WTC11 (cell line): ENCODE measurements around the gene KIF3B. TPM values are rescaled to one million over a fixed set of nuclear protein-coding genes. Genes with fewer than 3 reads are reported as not detected.

Experiments used
- ATAC-seq: fragments of 200-7000 bp; cut with Tn5 transposase; 2 replicates; pipeline ENCODE4 v1.10.0; 2021; ENCODE audit warnings: mild to moderate bottlenecking, moderate library complexity
- CTCF ChIA-PET: fragments of 300-600 bp; sonication (Branson Sonifier 250); formaldehyde crosslinking; loops from one replicate; lab custom pipeline; 2021; ENCODE audit warnings: antibody characterized with exemption; lab: Charles Lee
- POLR2A ChIA-PET: fragments of 350-600 bp; sonication (Branson Sonifier 250); formaldehyde crosslinking; loops from one replicate; lab custom pipeline; 2021; ENCODE audit warnings: antibody characterized with exemption; lab: Charles Lee
- DNase-seq: peaks from one replicate; pipeline ENCODE4 v3.0.0; 2021; ENCODE audit warnings: low spot score
- H3K27ac Mint-ChIP-seq: 2 replicates; pipeline ENCODE4 v1.8.0; 2021; ENCODE audit warnings: mixed read lengths
- H3K27me3 Mint-ChIP-seq: 2 replicates; pipeline ENCODE4 v1.8.0; 2021; ENCODE audit warnings: low read depth, mild to moderate bottlenecking, moderate library complexity, mixed read lengths
- H3K36me3 Mint-ChIP-seq: 2 replicates; pipeline ENCODE4 v1.8.0; 2021; ENCODE audit warnings: mixed read lengths
- H3K4me1 Mint-ChIP-seq: 2 replicates; pipeline ENCODE4 v1.8.0; 2022; ENCODE audit warnings: mixed read lengths
- H3K4me3 Mint-ChIP-seq: 2 replicates; pipeline ENCODE4 v1.8.0; 2021; ENCODE audit warnings: mild to moderate bottlenecking, moderate library complexity, mixed read lengths
- H3K9me3 Mint-ChIP-seq: 2 replicates; pipeline ENCODE4 v1.8.0; 2021; ENCODE audit warnings: mixed read lengths
- CREM ChIP-seq: sonication (generic); formaldehyde crosslinking; IDR thresholded peaks from 2 replicates; pipeline ENCODE4 v1.8.1; 2022; ENCODE audit warnings: mild to moderate bottlenecking, missing genetic modification reagents, moderate library complexity
- ELF4 ChIP-seq: sonication (generic); formaldehyde crosslinking; IDR thresholded peaks from 2 replicates; pipeline ENCODE4 v1.8.1; 2022; ENCODE audit warnings: low read depth, mild to moderate bottlenecking, moderate library complexity, missing genetic modification reagents
- JAZF1 ChIP-seq: fragments of 250-450 bp; sonication (Bioruptor Pico); IDR thresholded peaks from 2 replicates; pipeline ENCODE4 v1.9.0; 2021; ENCODE audit warnings: moderate library complexity, mild to moderate bottlenecking, inconsistent platforms
- JUN ChIP-seq: sonication (generic); formaldehyde crosslinking; IDR thresholded peaks from 2 replicates; pipeline ENCODE4 v1.8.0; 2023; ENCODE audit warnings: mild to moderate bottlenecking, missing genetic modification reagents
- MXD4 ChIP-seq: fragments of 250-450 bp; sonication (Bioruptor Pico); IDR thresholded peaks from 2 replicates; pipeline ENCODE4 v1.8.0; 2021; ENCODE audit warnings: mild to moderate bottlenecking, moderate library complexity, borderline replicate concordance
- NR1H2 ChIP-seq: sonication (generic); formaldehyde crosslinking; IDR thresholded peaks from 2 replicates; pipeline ENCODE4 v1.9.0; 2021; ENCODE audit warnings: mild to moderate bottlenecking, moderate library complexity, missing genetic modification reagents
- USF1 ChIP-seq: sonication (generic); formaldehyde crosslinking; IDR thresholded peaks from 2 replicates; pipeline ENCODE4 v1.8.0; 2022; ENCODE audit warnings: mild to moderate bottlenecking, missing genetic modification reagents
- ZNF121 ChIP-seq: sonication (generic); formaldehyde crosslinking; IDR thresholded peaks from 2 replicates; pipeline ENCODE4 v1.8.0; 2023; ENCODE audit warnings: missing genetic modification reagents
- ZNF263 ChIP-seq: sonication (generic); formaldehyde crosslinking; IDR thresholded peaks from 2 replicates; pipeline ENCODE4 v1.8.1; 2022; ENCODE audit warnings: low read depth, mild to moderate bottlenecking, moderate library complexity, missing genetic modification reagents
- ZNF423 ChIP-seq: fragments of 250-450 bp; sonication (Bioruptor Pico); IDR thresholded peaks from 2 replicates; pipeline ENCODE4 v2.1.2; 2022; ENCODE audit warnings: mild to moderate bottlenecking, moderate library complexity
- total RNA-seq: library from RNA; stranded (reverse); gene quantifications from 3 replicates; pipeline ENCODE4 v1.2.3, GENCODE V29; 2021
- TF ChIP-seq, protein P1 (sequence below): fragments of 250-450 bp; sonication (Bioruptor Pico); IDR thresholded peaks from 2 replicates; pipeline ENCODE4 v1.9.0; 2021; ENCODE audit warnings: mild to moderate bottlenecking, borderline replicate concordance
- TF ChIP-seq, protein P2 (sequence below): sonication (generic); formaldehyde crosslinking; conservative IDR thresholded peaks from 2 replicates; pipeline ENCODE4 v1.8.1; 2023; ENCODE audit warnings: mild to moderate bottlenecking, low read depth, missing genetic modification reagents, moderate library complexity
- TF ChIP-seq, protein P3 (sequence below): fragments of 250-450 bp; sonication (Bioruptor Pico); IDR thresholded peaks from 2 replicates; pipeline ENCODE4 v1.8.0; 2021; ENCODE audit warnings: mild to moderate bottlenecking
- TF ChIP-seq, protein P4 (sequence below): fragments of 200-600 bp; IDR thresholded peaks from 2 replicates; pipeline ENCODE4 v1.8.0; 2022; ENCODE audit warnings: antibody characterized with exemption

KIF3B gene
- total RNA-seq, 1 experiment from 2014 or later = 21.5 TPM

- TF ChIP-seq, protein P1, sequence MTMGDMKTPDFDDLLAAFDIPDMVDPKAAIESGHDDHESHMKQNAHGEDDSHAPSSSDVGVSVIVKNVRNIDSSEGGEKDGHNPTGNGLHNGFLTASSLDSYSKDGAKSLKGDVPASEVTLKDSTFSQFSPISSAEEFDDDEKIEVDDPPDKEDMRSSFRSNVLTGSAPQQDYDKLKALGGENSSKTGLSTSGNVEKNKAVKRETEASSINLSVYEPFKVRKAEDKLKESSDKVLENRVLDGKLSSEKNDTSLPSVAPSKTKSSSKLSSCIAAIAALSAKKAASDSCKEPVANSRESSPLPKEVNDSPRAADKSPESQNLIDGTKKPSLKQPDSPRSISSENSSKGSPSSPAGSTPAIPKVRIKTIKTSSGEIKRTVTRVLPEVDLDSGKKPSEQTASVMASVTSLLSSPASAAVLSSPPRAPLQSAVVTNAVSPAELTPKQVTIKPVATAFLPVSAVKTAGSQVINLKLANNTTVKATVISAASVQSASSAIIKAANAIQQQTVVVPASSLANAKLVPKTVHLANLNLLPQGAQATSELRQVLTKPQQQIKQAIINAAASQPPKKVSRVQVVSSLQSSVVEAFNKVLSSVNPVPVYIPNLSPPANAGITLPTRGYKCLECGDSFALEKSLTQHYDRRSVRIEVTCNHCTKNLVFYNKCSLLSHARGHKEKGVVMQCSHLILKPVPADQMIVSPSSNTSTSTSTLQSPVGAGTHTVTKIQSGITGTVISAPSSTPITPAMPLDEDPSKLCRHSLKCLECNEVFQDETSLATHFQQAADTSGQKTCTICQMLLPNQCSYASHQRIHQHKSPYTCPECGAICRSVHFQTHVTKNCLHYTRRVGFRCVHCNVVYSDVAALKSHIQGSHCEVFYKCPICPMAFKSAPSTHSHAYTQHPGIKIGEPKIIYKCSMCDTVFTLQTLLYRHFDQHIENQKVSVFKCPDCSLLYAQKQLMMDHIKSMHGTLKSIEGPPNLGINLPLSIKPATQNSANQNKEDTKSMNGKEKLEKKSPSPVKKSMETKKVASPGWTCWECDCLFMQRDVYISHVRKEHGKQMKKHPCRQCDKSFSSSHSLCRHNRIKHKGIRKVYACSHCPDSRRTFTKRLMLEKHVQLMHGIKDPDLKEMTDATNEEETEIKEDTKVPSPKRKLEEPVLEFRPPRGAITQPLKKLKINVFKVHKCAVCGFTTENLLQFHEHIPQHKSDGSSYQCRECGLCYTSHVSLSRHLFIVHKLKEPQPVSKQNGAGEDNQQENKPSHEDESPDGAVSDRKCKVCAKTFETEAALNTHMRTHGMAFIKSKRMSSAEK (CRISPR knock-in tag) = no peak
- TF ChIP-seq NR1H2 = no peak
- TF ChIP-seq, all 79 proteins: peak for 0
These were observed 53.1 kb downstream of the KIF3B start (continued) for GRCh38 chr20:32330555-32330897.

DNA sequence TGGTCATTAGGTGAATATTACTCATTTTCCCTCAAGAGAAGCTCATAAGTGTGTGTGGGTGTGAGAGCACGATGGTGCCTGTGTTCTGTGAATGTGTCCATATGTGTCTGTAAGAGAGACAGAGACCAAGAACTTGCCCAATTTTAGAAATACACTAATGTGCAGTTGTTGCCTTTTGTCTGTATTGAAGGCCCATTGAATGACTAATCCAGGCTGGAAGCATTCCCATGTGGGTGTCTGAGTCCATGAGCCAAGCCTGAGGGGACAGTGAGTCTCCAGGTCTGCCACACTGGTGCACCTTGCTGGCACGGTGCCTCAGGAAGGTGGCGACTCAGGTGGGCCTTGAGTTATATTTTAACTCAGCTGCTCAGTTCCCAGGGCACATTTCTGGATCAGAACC is 55.2 kb downstream of the KIF3B start:
- TF ChIP-seq, protein P2, sequence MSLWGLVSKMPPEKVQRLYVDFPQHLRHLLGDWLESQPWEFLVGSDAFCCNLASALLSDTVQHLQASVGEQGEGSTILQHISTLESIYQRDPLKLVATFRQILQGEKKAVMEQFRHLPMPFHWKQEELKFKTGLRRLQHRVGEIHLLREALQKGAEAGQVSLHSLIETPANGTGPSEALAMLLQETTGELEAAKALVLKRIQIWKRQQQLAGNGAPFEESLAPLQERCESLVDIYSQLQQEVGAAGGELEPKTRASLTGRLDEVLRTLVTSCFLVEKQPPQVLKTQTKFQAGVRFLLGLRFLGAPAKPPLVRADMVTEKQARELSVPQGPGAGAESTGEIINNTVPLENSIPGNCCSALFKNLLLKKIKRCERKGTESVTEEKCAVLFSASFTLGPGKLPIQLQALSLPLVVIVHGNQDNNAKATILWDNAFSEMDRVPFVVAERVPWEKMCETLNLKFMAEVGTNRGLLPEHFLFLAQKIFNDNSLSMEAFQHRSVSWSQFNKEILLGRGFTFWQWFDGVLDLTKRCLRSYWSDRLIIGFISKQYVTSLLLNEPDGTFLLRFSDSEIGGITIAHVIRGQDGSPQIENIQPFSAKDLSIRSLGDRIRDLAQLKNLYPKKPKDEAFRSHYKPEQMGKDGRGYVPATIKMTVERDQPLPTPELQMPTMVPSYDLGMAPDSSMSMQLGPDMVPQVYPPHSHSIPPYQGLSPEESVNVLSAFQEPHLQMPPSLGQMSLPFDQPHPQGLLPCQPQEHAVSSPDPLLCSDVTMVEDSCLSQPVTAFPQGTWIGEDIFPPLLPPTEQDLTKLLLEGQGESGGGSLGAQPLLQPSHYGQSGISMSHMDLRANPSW = no peak
- TF ChIP-seq ZNF263 (CRISPR knock-in tag) (no peak), JAZF1 (CRISPR knock-in tag) (no peak), USF1 (CRISPR knock-in tag) (no peak), MXD4 (CRISPR knock-in tag) (no peak), ZNF121 (CRISPR knock-in tag) (no peak), CREM (CRISPR knock-in tag) (no peak), ELF4 (CRISPR knock-in tag) (no peak), ZNF423 (no peak), JUN (CRISPR knock-in tag) (no peak)
- TF ChIP-seq, protein P3, sequence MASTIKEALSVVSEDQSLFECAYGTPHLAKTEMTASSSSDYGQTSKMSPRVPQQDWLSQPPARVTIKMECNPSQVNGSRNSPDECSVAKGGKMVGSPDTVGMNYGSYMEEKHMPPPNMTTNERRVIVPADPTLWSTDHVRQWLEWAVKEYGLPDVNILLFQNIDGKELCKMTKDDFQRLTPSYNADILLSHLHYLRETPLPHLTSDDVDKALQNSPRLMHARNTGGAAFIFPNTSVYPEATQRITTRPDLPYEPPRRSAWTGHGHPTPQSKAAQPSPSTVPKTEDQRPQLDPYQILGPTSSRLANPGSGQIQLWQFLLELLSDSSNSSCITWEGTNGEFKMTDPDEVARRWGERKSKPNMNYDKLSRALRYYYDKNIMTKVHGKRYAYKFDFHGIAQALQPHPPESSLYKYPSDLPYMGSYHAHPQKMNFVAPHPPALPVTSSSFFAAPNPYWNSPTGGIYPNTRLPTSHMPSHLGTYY = no peak
- TF ChIP-seq, protein P4, sequence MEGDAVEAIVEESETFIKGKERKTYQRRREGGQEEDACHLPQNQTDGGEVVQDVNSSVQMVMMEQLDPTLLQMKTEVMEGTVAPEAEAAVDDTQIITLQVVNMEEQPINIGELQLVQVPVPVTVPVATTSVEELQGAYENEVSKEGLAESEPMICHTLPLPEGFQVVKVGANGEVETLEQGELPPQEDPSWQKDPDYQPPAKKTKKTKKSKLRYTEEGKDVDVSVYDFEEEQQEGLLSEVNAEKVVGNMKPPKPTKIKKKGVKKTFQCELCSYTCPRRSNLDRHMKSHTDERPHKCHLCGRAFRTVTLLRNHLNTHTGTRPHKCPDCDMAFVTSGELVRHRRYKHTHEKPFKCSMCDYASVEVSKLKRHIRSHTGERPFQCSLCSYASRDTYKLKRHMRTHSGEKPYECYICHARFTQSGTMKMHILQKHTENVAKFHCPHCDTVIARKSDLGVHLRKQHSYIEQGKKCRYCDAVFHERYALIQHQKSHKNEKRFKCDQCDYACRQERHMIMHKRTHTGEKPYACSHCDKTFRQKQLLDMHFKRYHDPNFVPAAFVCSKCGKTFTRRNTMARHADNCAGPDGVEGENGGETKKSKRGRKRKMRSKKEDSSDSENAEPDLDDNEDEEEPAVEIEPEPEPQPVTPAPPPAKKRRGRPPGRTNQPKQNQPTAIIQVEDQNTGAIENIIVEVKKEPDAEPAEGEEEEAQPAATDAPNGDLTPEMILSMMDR = no peak
- TF ChIP-seq, protein P1 (CRISPR knock-in tag) = no peak
- TF ChIP-seq, all 79 proteins: peak for 0
- CTCF ChIA-PET = no interaction called here
- H3K27me3 Mint-ChIP-seq = no peaks in the 10 kb centered on the region
- POLR2A ChIA-PET = interaction anchor here (0.6 kb wide), 1 partner anchor 103 kb away, joined by 3 read pairs; no protein-coding TSS in a partner anchor
- H3K36me3 Mint-ChIP-seq = peaks cover 5% of the 10 kb centered on the region; the same call in 1 of the 2 replicates
- ATAC-seq (no peak), DNase-seq (no peak)
- no peaks in the 10 kb centered on the region for H3K9me3 Mint-ChIP-seq
- no peak overlapping the region for H3K27ac Mint-ChIP-seq
- H3K4me3 Mint-ChIP-seq = no peak overlapping the region
- no peaks in the 10 kb centered on the region for H3K4me1 Mint-ChIP-seq
